Measurements from ENCODE around the gene HMG20A. TPM values are rescaled to one million over a fixed set of nuclear protein-coding genes. Genes with fewer than 3 reads are reported as not detected.

HMG20A gene
- polyA plus RNA-seq, 3 donors, result 11.6 to 26.4 (median 17.7) TPM

- intact Hi-C loops (cut with micrococcal nuclease), result no loop called here
- H2AFZ ChIP-seq (ENCODE audit: insufficient read depth, low read depth, low read length, poor library complexity, severe bottlenecking), result no peak overlapping the region
- H3K27ac Mint-ChIP-seq, result no peak overlapping the region
- peaks cover 0 to 5% (median 0%) of the 10 kb centered on the region in 7 donors for H3K9me3 Mint-ChIP-seq
- no peaks in the 10 kb centered on the region for H3K36me3 ChIP-seq (replicated peaks in 1 of 2; ENCODE audit: control insufficient read depth in 1 of 2, insufficient read depth in 2 of 2, low read length in 2 of 2)
- no peak for TF ChIP-seq CTCF (IDR thresholded peaks at IDR 0.05)
- peaks cover 4% of the 10 kb centered on the region for H4K20me1 ChIP-seq (ENCODE audit: insufficient read depth, low read length)
- H3K4me1 Mint-ChIP-seq, result no peaks in the 10 kb centered on the region
- H3K36me3 Mint-ChIP-seq, result no peaks in the 10 kb centered on the region
- H3K27me3 ChIP-seq (ENCODE audit: control insufficient read depth in 2 of 2, insufficient read depth in 2 of 2, low read length in 2 of 2), result no peaks in the 10 kb centered on the region
- H3K27ac ChIP-seq (ENCODE audit: low read depth in 1 of 2, low read length in 2 of 2), result no peak overlapping the region
- no peak for DNase-seq
- peaks cover 0 to 2% (median 0%) of the 10 kb centered on the region in 3 donors for H3K27me3 Mint-ChIP-seq (ENCODE audit: low read depth in 3 of 3)
- no peak overlapping the region for H3K4me2 ChIP-seq (replicated peaks; ENCODE audit: extremely low read depth, low read length, poor library complexity, severe bottlenecking)
- H3K4me3 ChIP-seq (replicated peaks in 1 of 3; ENCODE audit: low read depth in 2 of 3, low read length in 3 of 3), result no peak overlapping the region
- H3K9ac ChIP-seq (ENCODE audit: insufficient read depth, low read length, poor library complexity, severe bottlenecking), result no peak overlapping the region
- H3K9me3 ChIP-seq (replicated peaks in 1 of 2; ENCODE audit: control insufficient read depth in 1 of 2, insufficient read depth in 1 of 2, low read length in 2 of 2), result no peaks in the 10 kb centered on the region
- H3K4me3 Mint-ChIP-seq, result no peak overlapping the region
- H3K79me2 ChIP-seq (ENCODE audit: insufficient read depth, low read length), result no peaks in the 10 kb centered on the region
- H3K4me1 ChIP-seq (ENCODE audit: control insufficient read depth in 1 of 2, insufficient read depth in 2 of 2, low read length in 2 of 2), result no peaks in the 10 kb centered on the region
- WGBS (ENCODE audit: insufficient coverage), result no CpG with 5 or more reads among the region's 4 CpGs
Observed at GRCh38 chr15:77373441-77373840, 47.2 kb upstream of the HMG20A start.

- H3K4me2 ChIP-seq (replicated peaks; ENCODE audit: extremely low read depth, low read length, poor library complexity, severe bottlenecking), result no peak overlapping the region
- TF ChIP-seq CTCF (IDR thresholded peaks at IDR 0.05), result no peak
- Mint-ChIP-seq H3K4me3 (no peak overlapping the region), H3K27ac (no peak overlapping the region), H3K9me3 (peaks cover 0 to 5% (median 0%) of the 10 kb centered on the region in 7 donors), H3K36me3 (no peaks in the 10 kb centered on the region), H3K4me1 (no peaks in the 10 kb centered on the region), H3K27me3 (ENCODE audit: low read depth in 3 of 3) (peaks cover 0 to 2% (median 0%) of the 10 kb centered on the region in 3 donors)
- H3K79me2 ChIP-seq (ENCODE audit: insufficient read depth, low read length), result no peaks in the 10 kb centered on the region
- DNase-seq, result no peak
- peaks cover under 1% of the 10 kb centered on the region for H4K20me1 ChIP-seq (ENCODE audit: insufficient read depth, low read length)
- no peaks in the 10 kb centered on the region for H3K27me3 ChIP-seq (ENCODE audit: control insufficient read depth in 2 of 2, insufficient read depth in 2 of 2, low read length in 2 of 2)
- H3K4me1 ChIP-seq (ENCODE audit: control insufficient read depth in 1 of 2, insufficient read depth in 2 of 2, low read length in 2 of 2), result no peaks in the 10 kb centered on the region
- WGBS (ENCODE audit: insufficient coverage), result no CpG with 5 or more reads among the region's 1 CpG
- no peaks in the 10 kb centered on the region for H3K9me3 ChIP-seq (replicated peaks in 1 of 2; ENCODE audit: control insufficient read depth in 1 of 2, insufficient read depth in 1 of 2, low read length in 2 of 2)
- no peak overlapping the region for H3K4me3 ChIP-seq (replicated peaks in 1 of 3; ENCODE audit: low read depth in 2 of 3, low read length in 3 of 3)
- H3K9ac ChIP-seq (ENCODE audit: insufficient read depth, low read length, poor library complexity, severe bottlenecking), result no peak overlapping the region
- intact Hi-C loops (cut with micrococcal nuclease), result no loop called here
- H3K27ac ChIP-seq (ENCODE audit: low read depth in 1 of 2, low read length in 2 of 2), result no peak overlapping the region
- no peaks in the 10 kb centered on the region for H3K36me3 ChIP-seq (replicated peaks in 1 of 2; ENCODE audit: control insufficient read depth in 1 of 2, insufficient read depth in 2 of 2, low read length in 2 of 2)
- no peak overlapping the region for H2AFZ ChIP-seq (ENCODE audit: insufficient read depth, low read depth, low read length, poor library complexity, severe bottlenecking)
Observed at GRCh38 chr15:77375133-77375532, 45.6 kb upstream of the HMG20A start.

Measured in CD14-positive monocyte (primary cell).